HepG2 (cell line): ENCODE data around the gene CDHR5. TPM values are rescaled to one million over a fixed set of nuclear protein-coding genes. Genes with fewer than 3 reads are reported as not detected.

ENCODE experiments used
- ARHGAP35 ChIP-seq: sonication (generic); formaldehyde crosslinking; IDR thresholded peaks from 2 replicates; pipeline ENCODE4 v1.9.0; 2022; ENCODE audit warnings: mild to moderate bottlenecking, inconsistent platforms, moderate library complexity, missing genetic modification reagents, borderline replicate concordance
- ATF7 ChIP-seq, 2 experiments: fragments of 450-650 bp in 1 of 2; sonication (generic) in 1 of 2; formaldehyde crosslinking in 1 of 2; IDR thresholded peaks; 2 replicates each; pipeline versions ENCODE4 v1.4.0 to v1.6.1; 2016 to 2020; ENCODE audit warnings: antibody characterized with exemption in 1 of 2, mild to moderate bottlenecking in 1 of 2, missing genetic modification reagents in 1 of 2
- CBX5 ChIP-seq: sonication (generic); formaldehyde crosslinking; IDR thresholded peaks from 2 replicates; pipeline ENCODE4 v1.4.0; 2020; ENCODE audit warnings: missing genetic modification reagents, borderline replicate concordance
- HDAC2 ChIP-seq: sonication (generic); formaldehyde crosslinking; IDR thresholded peaks from 2 replicates; pipeline ENCODE4 v1.4.0; 2020; ENCODE audit warnings: missing genetic modification reagents
- HNRNPL ChIP-seq: fragments of 200-400 bp; formaldehyde crosslinking; IDR thresholded peaks from 2 replicates; pipeline ENCODE4 v1.6.1; 2017; ENCODE audit warnings: mild to moderate bottlenecking, low read depth, low read length
- HNRNPUL1 ChIP-seq: fragments of 200-400 bp; formaldehyde crosslinking; IDR thresholded peaks from 2 replicates; pipeline ENCODE4 v1.6.1; 2017; ENCODE audit warnings: low read depth, mild to moderate bottlenecking, low read length, moderate library complexity
- MAX ChIP-seq: IDR thresholded peaks from 2 replicates; pipeline ENCODE4 v1.6.1; 2012; ENCODE audit warnings: inconsistent platforms
- MYPOP ChIP-seq: sonication (generic); formaldehyde crosslinking; IDR thresholded peaks from 2 replicates; pipeline ENCODE4 v1.8.1; 2023; ENCODE audit warnings: mild to moderate bottlenecking, moderate library complexity, missing genetic modification reagents
- POLR2A ChIP-seq, 2 experiments: IDR thresholded peaks; 2 replicates each; pipeline ENCODE4 v1.6.1; 2011; ENCODE audit warnings: low read depth in 2 of 2, low read length in 2 of 2, mild to moderate bottlenecking in 1 of 2, moderate library complexity in 1 of 2; ENCODE audit not compliant: insufficient read depth in 1 of 2
- SATB2 ChIP-seq: sonication (generic); formaldehyde crosslinking; IDR thresholded peaks from 2 replicates; pipeline ENCODE4 v1.5.0; 2020; ENCODE audit warnings: missing genetic modification reagents
- ZBTB40 ChIP-seq, 2 experiments: fragments of 450-650 bp in 1 of 2; sonication (generic) in 1 of 2; formaldehyde crosslinking in 1 of 2; IDR thresholded peaks; 2 replicates each; pipeline versions ENCODE4 v1.6.1 to v1.8.0; 2016 to 2022; ENCODE audit warnings: antibody characterized with exemption in 1 of 2, mild to moderate bottlenecking in 1 of 2, missing genetic modification reagents in 1 of 2
- ZFP91 ChIP-seq: sonication (generic); formaldehyde crosslinking; IDR thresholded peaks from 2 replicates; pipeline ENCODE4 v1.9.0; 2022; ENCODE audit warnings: missing genetic modification reagents, mild to moderate bottlenecking, borderline replicate concordance
- ZIK1 ChIP-seq: sonication (generic); formaldehyde crosslinking; IDR thresholded peaks from 2 replicates; pipeline ENCODE4 v1.5.0; 2020; ENCODE audit warnings: mild to moderate bottlenecking, low read depth, missing genetic modification reagents, borderline replicate concordance
- ZNF205 ChIP-seq: IDR thresholded peaks from 2 replicates; pipeline ENCODE4 v1.6.1; 2018; ENCODE audit warnings: missing biosample characterization, missing genetic modification reagents
- ZNF317 ChIP-seq: sonication (generic); formaldehyde crosslinking; IDR thresholded peaks from 2 replicates; pipeline ENCODE4 v1.5.0; 2020; ENCODE audit warnings: mild to moderate bottlenecking, missing genetic modification reagents
- ZNF850 ChIP-seq: sonication (generic); formaldehyde crosslinking; conservative IDR thresholded peaks from 2 replicates; pipeline ENCODE4 v1.9.0; 2021; ENCODE audit warnings: mild to moderate bottlenecking, missing genetic modification reagents
- ZSCAN21 ChIP-seq: sonication (generic); formaldehyde crosslinking; IDR thresholded peaks from 2 replicates; pipeline ENCODE4 v1.8.0; 2022; ENCODE audit warnings: mild to moderate bottlenecking, missing genetic modification reagents, moderate library complexity, borderline replicate concordance
- polyA plus RNA-seq, 8 experiments: library from polyadenylated mRNA; depleted of rRNA in 3 of 8; stranded (reverse) in 7 of 8; unstranded in 1 of 8; fragments of >200 nt; fragmentation: Illumina TruSeq in 4 of 8; extraction: Trizol in 4 of 8; gene quantifications; 2 replicates each; pipeline versions ENCODE4 v1.2.1 to v1.2.3, GENCODE V29; 2011 to 2016; ENCODE audit warnings: low read depth in 4 of 8, missing spikeins in 1 of 8, mixed read lengths in 1 of 8; ENCODE audit not compliant: insufficient read depth in 1 of 8
- total RNA-seq, 5 experiments: library from RNA; depleted of rRNA; stranded (reverse); fragments of >200 nt; fragmentation: Illumina TruSeq; extraction: Trizol; gene quantifications; 2 replicates each; pipeline ENCODE4 v1.2.3, GENCODE V29; 2016; ENCODE audit warnings: low read depth in 1 of 5

The CDHR5 gene
- total and polyA plus RNA-seq, 2 of the 13 experiments (the other 11 are each of a cell fraction or from before 2014, with no cell fraction given) = 0.46 to 0.71 TPM

GRCh38 chr11:567629-568292 is 57.0 kb downstream of the CDHR5 start (continued):
- TF ChIP-seq MYPOP = peak; percentile 52; the same call in 1 of the 2 replicates
- no peak for TF ChIP-seq HDAC2 (CRISPR knock-in tag)
- TF ChIP-seq SATB2 (CRISPR knock-in tag) = no peak
- 0 out of 2 replicates have a peak, but pooled peaks have one; percentile 7 for TF ChIP-seq MAX
- no peak for TF ChIP-seq POLR2A (IDR thresholded peaks at IDR 0.05; ENCODE audit: insufficient read depth in 1 of 2, low read depth in 2 of 2, low read length in 2 of 2)
- TF ChIP-seq ATF7 (IDR thresholded peaks at IDR 0.05) = no peak
- TF ChIP-seq ATF7 (CRISPR knock-in tag; IDR thresholded peaks at IDR 0.05) = no peak
- TF ChIP-seq ZFP91 (CRISPR knock-in tag) = peak; percentile 43; the same call in 1 of the 2 replicates
- 0 out of 2 replicates have a peak, but pooled peaks have one; percentile 25 for TF ChIP-seq HNRNPL
- TF ChIP-seq ZNF850 (CRISPR knock-in tag) = no peak
- 0 out of 2 replicates have a peak, but pooled peaks have one; percentile 2 for TF ChIP-seq ZIK1 (CRISPR knock-in tag)
- no peak for TF ChIP-seq ZNF205 (CRISPR knock-in tag)
- TF ChIP-seq ZBTB40 (IDR thresholded peaks at IDR 0.05) = no peak
- peak; percentile 34; the same call in 1 of the 2 replicates for TF ChIP-seq ZBTB40 (CRISPR knock-in tag; IDR thresholded peaks at IDR 0.05)
- no peak for TF ChIP-seq ARHGAP35 (CRISPR knock-in tag)
- TF ChIP-seq ZSCAN21 = 0 out of 2 replicates have a peak, but pooled peaks have one; percentile 38
- no peak for TF ChIP-seq HNRNPUL1
- no peak for TF ChIP-seq ZNF317 (CRISPR knock-in tag)
- no peak for TF ChIP-seq CBX5 (CRISPR knock-in tag)
